Urothelium cell line (cell line): ENCODE measurements around the gene PI4K2A.
"Not testable (repeated sequence)": the region's sequence is repeated elsewhere in the genome, so short reads cannot be mapped to it uniquely, and the experiment has no call there.

Experiments
- DNase-seq: peaks from one replicate; pipeline ENCODE4 v3.0.0; 2011; ENCODE audit warnings: low spot score, mixed read lengths
- FAIRE-seq: peaks from 2 replicates; lab custom pipeline; 2011; peaks lifted over from hg19 to GRCh38; lab: Jason Lieb, UNC

Gene PI4K2A

DNA sequence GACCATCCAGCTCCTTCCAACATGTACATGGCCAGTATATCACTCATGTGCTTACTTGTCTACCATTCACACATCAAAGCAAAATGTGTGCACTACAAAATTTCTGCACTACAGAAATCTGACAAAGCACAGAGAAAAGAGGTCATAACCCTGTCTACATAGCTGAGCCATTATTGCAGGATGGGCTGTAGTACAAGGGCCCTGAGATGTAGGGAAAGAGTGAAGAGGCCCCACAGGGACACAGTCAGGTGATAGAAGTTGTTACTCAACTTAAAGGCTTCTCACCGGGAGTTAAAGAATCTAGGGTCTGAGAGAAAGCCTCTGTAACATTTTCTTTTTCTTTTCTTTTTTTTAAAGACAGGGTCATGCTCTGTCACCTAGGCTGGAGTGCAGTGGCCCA is 29.1 kb downstream of the PI4K2A start:
- FAIRE-seq = no peak
- no peak for DNase-seq

DNA sequence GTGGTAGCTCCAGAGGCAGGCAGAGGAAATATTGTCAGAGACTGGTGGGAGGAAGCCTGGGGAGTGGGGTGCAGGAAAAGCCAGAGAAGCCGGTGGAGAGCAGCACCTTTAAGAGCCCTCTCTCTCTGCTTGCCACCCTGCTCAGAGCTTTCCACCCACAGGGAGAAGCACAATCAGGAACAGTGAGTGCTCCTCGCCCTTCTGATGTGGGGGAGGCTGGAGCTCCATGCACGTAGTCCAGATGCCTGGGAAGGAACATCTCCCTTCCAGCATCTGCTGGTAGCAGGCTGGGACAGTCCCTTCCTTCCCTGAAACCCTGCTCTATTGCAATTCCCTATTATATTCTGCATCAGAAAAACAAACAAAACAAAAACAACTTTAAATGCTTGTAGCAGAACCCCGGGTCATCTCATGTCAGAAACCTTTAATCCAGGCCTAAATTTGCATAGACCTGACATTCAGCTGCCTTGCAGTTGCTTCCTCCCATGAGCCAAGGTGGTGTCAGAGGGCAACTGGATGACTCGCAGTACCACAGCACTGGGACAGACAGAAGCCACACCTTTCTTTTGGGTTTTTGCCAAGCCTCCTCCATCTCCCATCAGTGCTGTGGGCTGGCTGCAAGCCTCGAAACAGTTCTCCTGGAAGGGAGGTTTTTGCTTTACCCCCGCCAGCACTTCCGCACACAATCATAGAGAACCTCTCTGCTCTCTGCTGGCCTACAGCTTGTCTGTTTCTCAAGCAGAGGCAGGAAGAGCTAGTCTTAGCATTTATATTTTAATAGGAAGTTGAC is 33.5 kb downstream of the PI4K2A start:
- DNase-seq = peak; percentile 29
- no peak for FAIRE-seq

GRCh38 chr10:97675222-97675621 is 34.8 kb downstream of the PI4K2A start:
- DNase-seq (no peak), FAIRE-seq (no peak)

DNA sequence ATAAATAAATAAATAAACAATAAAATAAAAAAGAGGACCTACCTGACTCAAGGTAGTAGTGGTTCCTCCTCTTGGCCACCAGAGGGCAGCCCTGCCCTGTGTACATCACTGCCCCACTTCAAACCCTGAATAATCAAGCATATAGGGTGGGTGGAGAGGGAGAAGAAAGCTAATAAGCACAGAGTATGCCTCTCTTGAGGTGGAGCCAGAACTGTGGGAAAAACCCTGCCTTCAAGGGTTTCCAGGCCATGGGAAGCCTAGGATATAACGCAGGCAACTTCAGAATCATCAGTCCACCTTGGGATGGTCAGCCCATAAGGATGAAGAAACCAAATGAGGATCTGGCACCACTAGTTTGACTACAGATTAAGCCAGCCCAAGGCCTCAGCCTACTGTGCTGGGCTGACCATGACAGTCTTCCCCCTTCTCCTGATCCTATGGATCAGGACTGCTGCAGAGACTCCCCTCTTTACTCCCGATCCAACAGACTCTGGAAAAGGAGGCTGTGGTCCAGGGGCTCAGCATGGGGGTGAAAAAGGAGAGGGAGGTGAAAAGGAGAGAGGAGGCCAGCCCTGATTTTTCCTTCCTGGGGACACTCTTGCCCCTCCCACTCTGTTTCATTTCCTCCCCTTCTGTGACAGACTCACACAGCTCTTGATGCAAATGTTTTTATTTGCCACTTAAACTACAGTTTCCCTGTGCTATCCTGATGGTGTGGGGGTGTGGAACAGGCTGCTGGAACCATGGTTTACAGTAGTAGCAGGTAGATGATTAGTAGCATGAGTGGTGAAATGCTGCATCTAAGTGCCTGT is 36.5 kb downstream of the PI4K2A start:
- DNase-seq = peak; percentile 65
- FAIRE-seq = no peak

DNA sequence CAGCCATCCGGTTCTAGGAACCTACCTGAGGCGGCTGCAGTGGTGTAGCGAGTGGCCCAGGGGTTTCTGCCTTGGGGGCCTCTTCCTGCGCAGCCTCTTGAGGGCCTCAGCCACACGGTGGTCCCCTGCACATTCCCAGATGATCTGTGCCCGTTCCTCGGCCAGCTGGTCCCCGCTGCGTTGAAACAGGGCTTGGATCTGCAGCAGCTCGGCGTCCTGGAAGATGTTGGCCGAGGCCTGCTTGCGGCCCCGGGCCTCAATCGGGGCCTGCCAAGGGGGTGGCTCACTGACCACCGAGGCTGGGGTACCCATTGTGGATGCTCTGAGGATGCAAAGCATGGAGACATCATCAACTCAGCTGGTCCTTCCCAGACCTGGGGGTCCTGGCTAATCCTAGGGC is 39.1 kb downstream of the PI4K2A start:
- DNase-seq = no peak
- FAIRE-seq = no peak

GRCh38 chr10:97682042-97682441 is 41.6 kb downstream of the PI4K2A start:
- DNase-seq (no peak), FAIRE-seq (no peak)

- no peak for FAIRE-seq
- DNase-seq = no peak
Observed at GRCh38 chr10:97683556-97684367, 43.3 kb downstream of the PI4K2A start.

DNA sequence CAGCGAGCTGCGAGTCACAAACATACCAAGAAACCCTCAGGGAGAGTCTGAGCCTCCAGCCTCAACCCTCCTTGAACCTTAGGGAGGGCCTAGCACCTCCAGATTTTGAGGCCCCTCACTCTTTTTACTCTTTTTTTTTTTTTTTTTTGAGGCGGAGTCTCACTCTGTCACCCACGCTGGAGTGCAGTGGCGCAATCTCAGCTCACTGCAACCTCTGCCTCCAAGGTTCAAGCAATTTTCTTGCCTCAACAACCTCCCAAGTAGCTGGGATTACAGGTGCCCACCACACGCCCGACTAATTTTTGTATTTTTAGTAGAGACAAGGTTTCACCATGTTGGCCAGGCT is 43.9 kb downstream of the PI4K2A start:
- FAIRE-seq, DNase-seq: not testable (repeated sequence)

DNA sequence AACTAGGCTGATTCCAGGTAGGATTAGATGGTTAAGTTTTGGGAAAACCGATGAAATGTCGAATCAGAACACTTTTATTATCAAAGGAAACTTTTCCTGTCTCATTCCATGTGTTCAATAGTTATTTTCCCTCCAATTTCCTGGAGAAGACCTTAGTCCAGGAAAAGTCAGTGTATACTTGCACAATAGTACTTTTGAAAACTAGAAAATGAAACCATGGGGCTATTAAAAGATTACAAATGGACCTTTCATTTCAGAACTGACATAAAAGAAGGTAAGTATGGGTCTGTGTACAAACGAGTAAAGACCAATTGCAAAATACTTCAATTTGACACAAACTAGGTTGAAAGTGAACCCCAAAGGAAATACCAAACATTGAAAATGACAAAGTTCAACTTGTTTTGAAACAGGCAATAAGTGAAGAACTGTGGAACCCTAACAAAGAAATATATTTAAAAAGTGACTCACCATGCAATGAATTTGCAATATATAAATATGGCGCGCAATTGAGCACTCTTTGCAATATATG is 44.5 kb downstream of the PI4K2A start:
- FAIRE-seq = no peak
- DNase-seq = no peak

DNA sequence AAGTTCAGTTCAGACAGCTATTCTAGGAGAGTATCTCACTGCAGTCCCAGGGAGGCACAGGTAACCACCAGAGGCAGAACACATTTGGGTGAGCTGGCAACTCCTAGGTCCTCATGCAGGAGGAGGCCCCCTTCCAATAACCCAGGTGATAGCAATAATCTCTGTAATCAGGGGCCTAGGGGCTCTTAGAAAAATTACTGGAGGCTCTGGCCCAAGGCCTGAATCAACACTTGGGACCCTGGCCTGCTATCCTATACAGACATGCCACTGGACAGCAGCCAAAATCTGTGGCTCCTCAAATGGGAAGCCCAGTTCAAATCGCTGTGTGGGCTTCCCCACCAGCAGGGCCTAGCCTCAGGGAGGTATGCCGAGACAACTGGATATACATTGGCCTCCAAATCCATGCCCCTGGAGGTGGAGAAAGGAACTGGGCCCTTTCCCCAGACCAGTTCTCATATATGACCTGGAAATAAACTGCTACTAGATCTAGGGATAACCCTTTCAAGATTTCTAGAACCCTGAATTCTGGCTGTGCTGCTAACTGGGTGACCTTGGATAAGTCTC is 45.0 kb downstream of the PI4K2A start:
- FAIRE-seq (no peak), DNase-seq (peak; percentile 51)

GRCh38 chr10:97686301-97686961 is 46.0 kb downstream of the PI4K2A start:
- FAIRE-seq (no peak), DNase-seq (no peak)

DNA sequence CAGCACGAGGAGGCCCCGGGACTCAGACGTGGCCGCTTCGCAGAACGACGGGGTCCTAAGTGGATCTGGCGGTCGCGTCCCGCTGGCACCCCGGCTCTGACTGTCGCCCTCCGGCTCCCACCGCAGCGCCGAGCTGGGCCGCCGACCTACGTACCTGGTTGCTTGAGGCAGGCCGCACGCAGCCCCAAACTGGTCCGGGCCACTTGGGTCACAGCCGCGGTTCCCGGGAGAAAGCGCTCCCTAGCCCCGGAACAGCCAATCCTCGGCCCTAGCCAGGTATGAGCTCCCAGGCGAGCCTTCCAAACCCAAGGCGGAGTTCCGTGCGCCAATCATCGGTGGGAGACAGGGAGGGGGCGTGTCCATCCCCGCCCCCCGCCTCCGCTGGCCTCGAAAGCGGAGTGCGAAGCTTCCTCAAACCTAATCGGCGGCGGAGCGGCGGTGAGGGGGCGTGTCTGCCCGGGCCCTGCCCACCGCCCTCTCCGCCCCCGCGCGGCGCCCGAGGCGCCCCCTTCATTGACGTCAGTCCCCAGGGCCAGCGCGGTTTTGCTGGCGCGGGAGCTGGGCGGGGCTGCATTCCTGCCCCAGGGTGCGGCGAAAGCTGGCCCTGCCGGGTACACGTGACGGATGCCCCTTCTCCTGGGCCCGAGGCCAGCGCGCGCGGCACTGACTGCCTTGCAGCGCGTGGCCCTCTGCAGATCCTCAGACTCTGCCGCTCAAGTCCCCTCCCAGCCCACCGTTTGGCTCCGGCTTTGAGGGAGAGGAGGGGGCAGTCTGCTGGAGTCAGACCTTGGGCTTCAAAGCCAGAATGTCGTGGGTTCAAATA is 46.7 kb downstream of the PI4K2A start, which contains the start of gene AVPI1:
Gene AVPI1, minus strand, starts transcription at position 280 of the 823 bp plus-strand sequence. CDS start 7,336 bp downstream, outside the sequence.
- FAIRE-seq = peak; percentile 5

GRCh38 chr10:97687785-97688781 is 47.6 kb downstream of the PI4K2A start:
- no peak for FAIRE-seq
- no peak for DNase-seq

More for the DNA sequence above, 46.7 kb downstream of the PI4K2A start, which contains the start of gene AVPI1:
- peak; percentile 95 for DNase-seq

DNA sequence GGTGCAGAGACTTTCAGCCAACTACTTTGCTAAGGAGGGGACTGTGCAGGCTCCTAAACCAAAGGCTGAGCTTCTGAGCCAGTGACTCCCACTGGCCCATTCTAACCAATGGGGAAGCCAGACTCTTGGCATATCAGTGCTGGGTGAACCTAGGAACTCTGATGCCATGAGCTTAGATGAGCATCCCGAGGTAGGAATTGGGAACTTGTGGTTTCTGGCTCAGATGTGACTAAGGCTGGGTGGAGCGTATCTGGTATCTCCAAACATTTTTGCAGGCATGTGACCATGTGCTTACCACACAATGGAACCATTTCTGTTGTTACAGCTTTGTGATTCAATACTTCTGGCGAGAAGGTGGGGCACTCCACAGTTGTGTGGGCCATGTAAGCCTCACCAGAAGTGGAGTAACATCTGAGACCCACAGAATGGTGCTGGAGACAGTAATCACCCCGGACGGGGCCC is 49.1 kb downstream of the PI4K2A start:
- FAIRE-seq = no peak
- DNase-seq = peak; percentile 73

- DNase-seq (no peak), FAIRE-seq (no peak)
Observed at GRCh38 chr10:97690133-97690532, 49.7 kb downstream of the PI4K2A start.

- not testable (repeated sequence) for DNase-seq, FAIRE-seq
Observed at GRCh38 chr10:97698072-97698655, 57.7 kb downstream of the PI4K2A start.

- no peak for FAIRE-seq
- peak; percentile 75 for DNase-seq
Observed at GRCh38 chr10:97701438-97702069, 61.1 kb downstream of the PI4K2A start.
